ENCODE measurements around the gene FLNA.

Gene FLNA

DNA sequence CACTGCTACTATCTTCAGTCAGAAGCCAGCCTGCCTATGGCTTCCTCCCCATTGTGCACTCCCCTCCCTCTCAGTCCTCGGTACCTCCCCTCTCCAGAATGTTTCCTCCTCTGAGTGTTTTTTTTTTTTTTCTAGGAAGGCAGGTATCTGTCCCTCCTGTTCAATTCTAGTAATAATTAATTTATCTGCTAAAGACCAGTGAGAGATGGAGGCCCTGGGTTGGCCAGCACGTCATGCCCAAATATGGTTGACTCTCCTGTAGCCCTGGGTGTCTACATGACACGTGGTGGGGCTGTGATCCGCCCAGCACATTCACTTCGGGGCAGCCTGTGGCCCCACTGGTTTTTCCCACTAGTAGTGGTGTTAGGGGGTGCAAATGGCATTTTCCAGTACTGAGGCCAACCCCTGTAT lies 1.8 kb downstream of the FLNA start:
- peak; percentile 19 for DNase-seq

GRCh38 chrX:154371789-154372300 lies 2.6 kb downstream of the FLNA start:
- no peak for DNase-seq

- DNase-seq, result peak; percentile 86
Measured at GRCh38 chrX:154371017-154371788, 3.2 kb downstream of the FLNA start.

DNA sequence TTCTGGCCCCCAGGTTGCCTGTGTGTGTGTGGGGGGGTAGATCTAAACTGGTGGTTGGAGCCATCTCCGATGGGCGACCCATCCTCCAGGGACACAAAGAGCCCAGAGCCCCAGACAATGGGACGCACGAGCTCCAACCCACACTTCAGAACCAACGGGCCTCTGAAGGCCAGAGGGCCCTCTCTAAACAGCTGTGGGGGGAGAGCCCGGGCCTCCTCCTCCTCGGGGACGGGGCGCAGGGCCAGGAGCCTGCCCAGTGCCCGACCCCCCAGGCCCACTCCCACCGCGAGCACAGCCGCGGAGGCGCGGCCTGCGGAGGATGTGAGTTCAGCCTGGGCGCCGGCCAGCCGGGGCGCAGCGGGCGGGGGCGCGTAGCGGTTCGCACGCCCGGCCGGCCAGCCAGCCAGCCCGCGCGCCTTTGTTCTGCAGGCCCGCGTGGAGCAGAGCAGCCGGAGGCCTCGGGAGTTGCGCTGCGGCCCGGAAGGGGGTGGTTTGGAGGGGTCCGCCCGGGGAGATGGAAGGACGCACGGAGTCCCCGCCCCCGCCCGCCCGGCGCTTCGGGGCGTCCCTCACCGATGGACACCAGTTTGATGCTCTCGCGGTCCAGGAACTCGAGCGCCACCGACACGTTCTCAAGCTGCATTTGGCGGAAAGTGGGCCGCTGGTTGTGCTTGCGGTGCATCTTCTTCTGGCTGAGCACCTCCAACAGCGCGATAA lies 4.0 kb downstream of the FLNA start:
- DNase-seq, result no peak

DNA sequence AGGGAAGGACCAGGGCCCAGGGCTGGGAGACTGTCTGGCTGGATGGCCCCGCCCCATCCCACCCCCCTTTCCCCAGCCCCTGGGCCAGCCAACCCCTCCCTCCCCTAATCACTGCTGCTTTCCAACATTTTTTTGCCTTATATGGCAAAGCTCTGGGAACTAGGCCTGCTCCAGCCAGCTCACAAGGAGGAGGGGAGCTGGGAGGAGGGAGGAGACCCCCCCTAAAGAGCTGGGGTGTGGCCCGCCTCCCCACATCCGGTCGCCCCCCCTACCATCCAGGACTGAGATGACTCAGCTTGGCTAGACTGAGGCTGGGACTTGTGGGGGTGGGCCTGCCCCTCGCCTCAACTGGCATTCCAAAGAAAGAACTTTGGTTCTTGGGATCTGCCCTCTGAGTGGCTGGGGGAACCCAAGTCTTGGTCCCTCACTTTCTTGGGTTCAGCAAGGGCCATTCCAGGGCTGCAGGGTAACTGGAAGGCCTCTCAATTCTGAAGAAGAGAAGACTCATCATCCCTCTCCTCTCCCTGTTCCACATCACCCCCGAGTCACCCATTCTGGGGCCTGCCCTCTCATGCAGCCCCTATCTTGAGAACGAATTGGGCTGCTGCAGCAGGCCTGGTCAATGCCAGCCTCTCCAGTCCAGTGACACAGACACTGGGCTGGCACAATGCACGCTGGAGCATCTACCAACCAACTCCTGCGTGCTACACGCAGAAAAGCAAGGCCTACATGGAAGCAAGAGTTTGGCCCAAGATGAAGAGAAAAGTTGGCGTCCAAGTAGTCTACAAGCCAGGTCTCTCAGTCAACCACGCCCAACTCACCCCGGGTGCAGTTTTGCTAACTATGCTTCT lies 4.8 kb downstream of the FLNA start:
- peak; percentile 71 for DNase-seq

GRCh38 chrX:154368630-154369448 lies 5.6 kb downstream of the FLNA start:
- peak; percentile 87 for DNase-seq

- DNase-seq, result no peak
Measured at GRCh38 chrX:154367474-154368308, 6.7 kb downstream of the FLNA start.

GRCh38 chrX:154366666-154367055 lies 7.8 kb downstream of the FLNA start:
- DNase-seq, result no peak

GRCh38 chrX:154365997-154366665 lies 8.3 kb downstream of the FLNA start:
- DNase-seq, result no peak

DNA sequence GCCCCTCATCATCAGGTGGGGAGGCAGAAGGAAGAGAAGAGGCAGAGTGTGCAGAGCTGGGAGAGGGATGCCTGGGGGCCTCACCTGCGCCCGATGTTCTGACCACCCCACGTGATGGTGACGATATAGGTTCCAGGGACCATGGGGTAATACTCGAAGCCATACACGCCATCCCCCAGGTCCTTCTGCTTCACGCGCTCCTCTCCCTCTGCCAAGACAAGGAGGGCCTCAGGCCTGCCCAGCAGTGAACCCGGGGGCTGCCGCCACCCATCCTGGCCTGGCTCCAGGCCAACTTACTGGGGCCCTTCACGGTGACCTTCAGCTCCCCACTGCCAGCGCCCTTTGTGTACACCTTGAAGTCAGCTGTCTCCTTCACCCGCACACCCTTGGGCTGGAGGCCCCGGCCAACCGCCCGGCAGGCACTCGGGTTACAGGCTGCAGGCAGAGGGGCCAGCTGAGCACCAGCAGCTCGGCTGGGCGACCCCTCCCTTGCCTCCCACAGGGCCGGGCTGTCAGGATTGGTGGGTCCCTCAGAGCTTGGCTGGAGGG lies 9.3 kb downstream of the FLNA start:
- DNase-seq, result no peak

- DNase-seq, result no peak
Measured at GRCh38 chrX:154363706-154364439, 10.6 kb downstream of the FLNA start.

GRCh38 chrX:154362085-154362742 lies 12.2 kb downstream of the FLNA start:
- DNase-seq, result no peak

GRCh38 chrX:154360155-154360713 lies 14.2 kb downstream of the FLNA start:
- DNase-seq, result no peak

DNA sequence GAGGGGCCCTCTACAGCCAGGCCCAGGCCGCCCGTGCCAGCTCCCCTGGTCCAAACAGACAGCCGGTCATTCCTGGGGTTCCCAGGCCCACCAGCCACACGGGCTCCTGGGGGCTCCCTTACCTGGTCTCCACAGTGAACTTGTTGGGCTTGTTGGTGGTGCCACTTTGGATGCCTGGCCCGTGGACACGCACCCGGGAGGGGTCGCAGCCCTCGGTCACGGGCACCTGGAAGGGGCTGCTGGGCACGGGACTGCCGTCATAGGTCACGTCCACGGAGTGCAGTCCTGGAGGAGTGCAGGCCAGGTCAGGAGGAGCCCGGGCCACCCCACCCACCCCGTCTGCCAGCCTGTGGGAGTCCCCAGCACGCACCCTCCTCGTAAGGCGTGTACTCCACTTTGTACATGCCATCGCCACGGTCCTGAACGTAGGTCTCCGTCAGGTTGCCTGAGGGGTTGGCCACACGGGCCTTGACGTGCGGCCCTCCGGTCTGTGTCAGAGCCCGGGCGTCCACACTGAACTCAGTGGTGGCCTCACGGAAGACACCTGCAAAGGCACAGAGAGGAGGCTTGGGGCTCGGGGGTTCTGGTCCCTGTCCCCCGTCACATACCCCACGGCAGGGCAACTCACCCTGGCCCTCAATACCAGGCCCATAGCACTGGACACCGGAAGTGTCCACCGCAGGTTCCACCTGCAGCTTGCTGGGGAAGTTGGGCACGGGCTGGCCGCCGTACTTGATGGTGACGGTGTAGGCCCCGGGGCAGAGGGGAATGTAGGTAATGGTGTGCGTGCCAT lies 14.9 kb downstream of the FLNA start:
- DNase-seq, result no peak

DNA sequence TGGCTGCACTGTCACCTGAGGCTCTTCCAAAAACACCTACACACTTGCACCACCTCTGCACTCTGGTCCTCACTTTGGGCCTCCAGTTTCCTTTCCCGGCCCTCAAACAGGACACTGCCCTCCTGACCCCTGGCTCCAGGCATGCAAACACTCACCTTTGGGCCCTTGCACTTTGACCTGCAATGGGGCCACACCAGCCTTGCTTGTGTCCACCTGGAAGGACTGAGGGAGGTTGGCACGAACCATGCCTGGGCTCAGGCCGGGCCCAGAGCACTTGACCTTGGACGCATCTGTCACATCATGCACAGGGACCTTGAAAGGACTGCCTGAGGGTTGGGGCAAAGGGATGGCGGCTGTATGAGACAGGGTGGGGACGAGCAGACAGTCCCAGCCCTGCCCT lies 15.6 kb downstream of the FLNA start:
- DNase-seq, result no peak

DNA sequence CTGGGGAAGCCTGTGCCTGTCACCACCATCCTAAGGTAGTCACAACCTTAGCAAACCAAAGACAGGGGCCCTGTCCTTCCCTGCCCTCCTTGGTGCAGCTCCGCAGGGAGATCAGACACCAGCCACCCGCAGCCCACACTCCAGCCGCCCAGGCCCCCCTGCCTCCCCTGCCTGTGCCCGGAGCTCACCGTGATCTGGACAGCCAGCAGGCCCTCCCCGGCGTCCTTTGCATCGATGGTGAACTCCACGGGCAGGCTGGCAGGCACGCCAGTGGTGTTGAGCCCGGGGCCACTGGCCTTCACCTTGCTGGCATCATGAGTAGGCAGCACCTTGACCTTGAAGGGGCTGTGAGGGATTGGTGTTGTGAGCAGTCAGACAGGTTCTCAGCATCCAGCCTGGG lies 16.4 kb downstream of the FLNA start:
- DNase-seq, result no peak

DNA sequence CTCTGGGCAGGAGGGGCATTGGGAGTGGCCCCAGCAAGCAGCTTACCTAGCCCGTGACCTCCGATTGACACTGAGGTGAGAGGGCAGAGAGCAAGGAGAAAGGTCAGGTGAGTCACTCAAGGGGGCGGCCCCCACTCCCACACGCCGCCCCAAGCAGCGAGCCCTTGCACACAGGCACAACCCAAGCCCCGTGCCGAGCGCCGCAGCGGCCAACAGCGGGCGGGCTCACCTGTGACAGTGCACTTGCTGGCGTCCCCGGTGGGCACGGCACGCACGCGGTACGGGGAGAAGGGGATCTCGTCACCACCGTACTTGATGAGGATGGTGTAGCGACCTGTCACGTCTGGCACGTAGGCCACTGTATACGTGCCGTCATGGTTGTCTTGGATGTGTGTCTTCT lies 17.2 kb downstream of the FLNA start:
- DNase-seq, result no peak

DNA sequence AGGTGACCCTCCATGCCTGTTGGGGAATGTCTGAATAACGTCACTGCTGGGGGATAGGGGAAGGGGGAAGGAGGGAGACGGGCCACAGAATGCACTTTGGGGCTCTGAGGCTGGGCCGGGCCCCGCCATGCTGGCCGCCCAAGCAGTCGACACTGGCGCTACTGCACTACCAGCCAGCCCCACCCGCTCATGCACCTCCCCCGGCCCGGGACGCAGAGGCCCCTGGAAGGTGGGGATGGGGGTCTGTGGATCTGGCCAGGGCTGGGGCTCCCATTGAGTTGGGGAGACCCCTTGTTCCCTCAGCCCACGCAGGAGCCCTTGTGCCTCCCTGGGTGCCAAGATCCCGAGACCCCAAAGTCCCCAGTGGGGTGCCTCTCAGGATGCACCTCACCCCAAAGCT lies 17.8 kb downstream of the FLNA start:
- no peak for DNase-seq
